Suprapubic skin (tissue), 4 donors: ENCODE measurements around the gene FUOM.

Experiments
- CTCF ChIP-seq, 2 donors: fragments of 200-600 bp in 1 of 2; fragments of 450-650 bp in 1 of 2; sonication (generic) in 1 of 2; IDR thresholded peaks; one replicate each; pipeline ENCODE4 v1.5.1; 2016 to 2019; ENCODE audit warnings: antibody characterized with exemption in 2 of 2, mild to moderate bottlenecking in 1 of 2, moderate library complexity in 1 of 2
- EP300 ChIP-seq: sonication (generic); formaldehyde crosslinking; IDR thresholded peaks from one replicate; pipeline ENCODE4 v1.6.1; 2017; ENCODE audit warnings: antibody characterized with exemption
- POLR2A ChIP-seq, 2 donors: fragments of 450-650 bp; IDR thresholded peaks; one replicate each; pipeline ENCODE4 v1.6.1; 2017; ENCODE audit warnings: antibody characterized with exemption in 2 of 2, mild to moderate bottlenecking in 2 of 2, moderate library complexity in 2 of 2
- POLR2AphosphoS5 ChIP-seq, 3 donors: sonication (generic); formaldehyde crosslinking; IDR thresholded peaks; one replicate each; pipeline ENCODE4 v1.6.1; 2017; ENCODE audit warnings: antibody characterized with exemption in 3 of 3

- no peak for TF ChIP-seq CTCF (IDR thresholded peaks at IDR 0.05)
- no peak for TF ChIP-seq POLR2AphosphoS5 (IDR thresholded peaks at IDR 0.05)
- no peak for TF ChIP-seq POLR2A (IDR thresholded peaks at IDR 0.05)
- no peak for TF ChIP-seq EP300
Measured at GRCh38 chr10:133325440-133326222, 32.2 kb downstream of the FUOM start.
